IMR-90 (cell line): Measurements from ENCODE around the gene ZNF507. TPM values are rescaled to one million over a fixed set of nuclear protein-coding genes. Genes with fewer than 3 reads are reported as not detected.

Experiments
- ATAC-seq: fragments of 200-7000 bp; cut with Tn5 transposase; 2 replicates; pipeline ENCODE4 v1.9.1; 2020; ENCODE audit warnings: low read depth, mild to moderate bottlenecking, moderate library complexity
- BruUV-seq: library from RNA; stranded (reverse); fragments of 400-500 nt; replicated peaks from 2 replicates; lab custom pipeline; 2021; lab: Mats Ljungman, UMichigan
- CTCF ChIA-PET: fragments of 300-600 bp; formaldehyde crosslinking; extraction: SDS; loops from one replicate; lab custom pipeline; 2021; ENCODE audit warnings: antibody characterized with exemption; lab: Yijun Ruan, JAX
- POLR2A ChIA-PET: fragments of 300-600 bp; sonication (Branson Sonifier 250); formaldehyde crosslinking; loops from one replicate; lab custom pipeline; 2022; ENCODE audit warnings: antibody characterized with exemption; ENCODE audit not compliant: unreplicated experiment; lab: Charles Lee
- DNase-seq: peaks from one replicate; pipeline ENCODE4 v3.0.0; 2013
- H2AFZ ChIP-seq: replicated peaks from 2 replicates; pipeline ENCODE3; 2013; ENCODE audit warnings: low read length, mild to moderate bottlenecking; ENCODE audit not compliant: poor library complexity
- H2AK5ac ChIP-seq: 2 replicates; pipeline ENCODE4 v1.6.1; 2013; ENCODE audit warnings: low read depth, low read length, inconsistent platforms
- H2AK9ac ChIP-seq: replicated peaks from 2 replicates; pipeline ENCODE3; 2013; ENCODE audit warnings: mild to moderate bottlenecking, low read depth, low read length, moderate library complexity; ENCODE audit not compliant: poor library complexity
- H2BK120ac ChIP-seq: 2 replicates; pipeline ENCODE4 v1.6.1; 2013; ENCODE audit warnings: low read depth, low read length, inconsistent platforms
- H2BK15ac ChIP-seq: 3 replicates; pipeline ENCODE4 v1.6.1; 2013; ENCODE audit warnings: low read depth, low read length, inconsistent platforms
- H2BK20ac ChIP-seq: 2 replicates; pipeline ENCODE4 v1.6.1; 2013; ENCODE audit warnings: low read depth, mild to moderate bottlenecking, inconsistent platforms, low read length, moderate library complexity
- H2BK5ac ChIP-seq: 2 replicates; pipeline ENCODE4 v1.6.1; 2013; ENCODE audit warnings: mild to moderate bottlenecking, low read depth, low read length, inconsistent platforms; ENCODE audit not compliant: poor library complexity, severe bottlenecking
- H3K14ac ChIP-seq: replicated peaks from 2 replicates; pipeline ENCODE4 v1.6.1; 2013; ENCODE audit warnings: low read depth, low read length, inconsistent platforms
- H3K18ac ChIP-seq: 2 replicates; pipeline ENCODE4 v1.6.1; 2013; ENCODE audit warnings: low read depth, low read length, control low read depth
- H3K23ac ChIP-seq: 2 replicates; pipeline ENCODE4 v1.6.1; 2013; ENCODE audit warnings: low read depth, low read length, inconsistent platforms
- H3K27ac ChIP-seq: 2 replicates; pipeline ENCODE4 v1.5.1; 2013; ENCODE audit warnings: mild to moderate bottlenecking, control low read depth, low read length; ENCODE audit not compliant: insufficient read depth
- H3K27me3 ChIP-seq: 2 replicates; pipeline ENCODE4 v1.6.1; 2013; ENCODE audit warnings: low read length; ENCODE audit not compliant: control insufficient read depth, insufficient read depth
- H3K36me3 ChIP-seq: 2 replicates; pipeline ENCODE4 v1.6.1; 2013; ENCODE audit warnings: low read length, mixed read lengths; ENCODE audit not compliant: control insufficient read depth, insufficient read depth
- H3K4ac ChIP-seq: 2 replicates; pipeline ENCODE4 v1.6.1; 2013; ENCODE audit warnings: low read depth, low read length, inconsistent platforms
- H3K4me1 ChIP-seq: 2 replicates; pipeline ENCODE4 v1.6.1; 2013; ENCODE audit warnings: low read length, mixed read lengths; ENCODE audit not compliant: control insufficient read depth, insufficient read depth
- H3K4me2 ChIP-seq: 2 replicates; pipeline ENCODE4 v1.6.1; 2013; ENCODE audit warnings: low read depth, mild to moderate bottlenecking, control low read depth, low read length, moderate library complexity
- H3K4me3 ChIP-seq: 2 replicates; pipeline ENCODE4 v1.5.1; 2013; ENCODE audit warnings: low read depth, mild to moderate bottlenecking, control low read depth, low read length, moderate library complexity; ENCODE audit not compliant: insufficient read depth
- H3K56ac ChIP-seq: 2 replicates; pipeline ENCODE4 v1.6.1; 2013; ENCODE audit warnings: low read length, inconsistent platforms; ENCODE audit not compliant: insufficient read depth; ENCODE audit errors: extremely low read depth
- H3K79me1 ChIP-seq, 2 experiments: 2 replicates each; pipeline ENCODE4 v1.6.1; 2013; ENCODE audit warnings: low read length in 2 of 2, inconsistent platforms in 1 of 2, low read depth in 1 of 2
- H3K9ac ChIP-seq: 2 replicates; pipeline ENCODE4 v1.6.1; 2013; ENCODE audit warnings: low read depth, low read length, control low read depth
- H3K9me1 ChIP-seq: 2 replicates; pipeline ENCODE4 v1.6.1; 2013; ENCODE audit warnings: low read length, inconsistent platforms; ENCODE audit not compliant: insufficient read depth
- H3K9me3 ChIP-seq: 2 replicates; pipeline ENCODE4 v1.6.1; 2013; ENCODE audit warnings: low read length; ENCODE audit not compliant: control insufficient read depth, insufficient read depth
- H4K20me1 ChIP-seq: 2 replicates; pipeline ENCODE4 v1.6.1; 2013; ENCODE audit warnings: low read length, inconsistent platforms; ENCODE audit not compliant: insufficient read depth
- H4K5ac ChIP-seq: 2 replicates; pipeline ENCODE4 v1.6.1; 2013; ENCODE audit warnings: mild to moderate bottlenecking, low read depth, low read length, control low read depth
- H4K8ac ChIP-seq, 2 experiments: 2 replicates each; pipeline ENCODE4 v1.6.1; 2013; ENCODE audit warnings: low read depth in 2 of 2, low read length in 2 of 2, control low read depth in 1 of 2, inconsistent platforms in 1 of 2
- H4K91ac ChIP-seq: 2 replicates; pipeline ENCODE4 v1.6.1; 2013; ENCODE audit warnings: low read depth, low read length, inconsistent platforms; ENCODE audit not compliant: insufficient read depth
- MAFK ChIP-seq: IDR thresholded peaks from 2 replicates; pipeline ENCODE4 v1.6.1; 2012; ENCODE audit warnings: low read depth, low read length, improper control_type of control experiment
- SMC3 ChIP-seq: fragments of 150-350 bp; IDR thresholded peaks from 2 replicates; pipeline ENCODE4 v1.6.1; 2016; ENCODE audit warnings: low read depth, mild to moderate bottlenecking, antibody characterized with exemption, low read length, moderate library complexity
- WGBS, 2 experiments: methylation state at CpG; one replicate each; pipeline versions ENCODE4 v1.1.5 to v1.1.7; 2013; ENCODE audit warnings: missing lambda C conversion rate in 2 of 2; ENCODE audit not compliant: insufficient read length in 1 of 2; ENCODE audit errors: extremely low coverage in 2 of 2; 5-methylcytosine and 5-hydroxymethylcytosine counted together
- dilution Hi-C: fragments of 300-500 bp; cut with HindIII; formaldehyde crosslinking; loops from one replicate; pipeline ENCODE4 v1.14.3; 2018; ENCODE audit warnings: low sequenced_read_pairs; ENCODE audit not compliant: unreplicated experiment
- in situ Hi-C: fragments of 300-500 bp; cut with MboI; formaldehyde crosslinking; loops from 3 replicates; pipeline ENCODE4 v1.14.3; 2019; ENCODE audit warnings: low sequenced_read_pairs, inconsistent platforms, mixed read lengths
- intact Hi-C: fragments of 100-400 bp; cut with micrococcal nuclease; formaldehyde crosslinking; loops from 2 replicates; pipeline ENCODE4 v1.10.0; 2022
- polyA plus RNA-seq, 3 experiments: library from polyadenylated mRNA; depleted of rRNA; stranded (reverse); fragments of >200 nt; gene quantifications; 2 replicates each; pipeline ENCODE4 v1.2.3, GENCODE V29; 2012; ENCODE audit warnings: low replicate concordance in 1 of 3
- total RNA-seq: library from RNA; depleted of rRNA; stranded (reverse); fragments of >200 nt; gene quantifications from 2 replicates; pipeline ENCODE4 v1.2.3, GENCODE V29; 2012

ZNF507 gene
- total and polyA plus RNA-seq, 2 of the 4 experiments (the other 2 are of a cell fraction) = 9.6 to 19.9 TPM

- in situ Hi-C loops = no loop called here
- H3K4me3 ChIP-seq = no peak overlapping the region
- no TSS peak for BruUV-seq
Observed at GRCh38 chr19:32436692-32437091, 91.3 kb downstream of the ZNF507 start.

More at GRCh38 chr19:32436692-32437091, 91.3 kb downstream of the ZNF507 start:
- peak; percentile 94 for TF ChIP-seq MAFK
- TF ChIP-seq SMC3 = no peak
- Histone ChIP-seq H2BK5ac (no peak overlapping the region), H3K27me3 (no peaks in the 10 kb centered on the region), H3K23ac (no peak overlapping the region), H3K4me2 (no peak overlapping the region), H3K9me3 (no peaks in the 10 kb centered on the region), H2BK120ac (no peak overlapping the region), H2AK9ac (no peak overlapping the region), H4K8ac (no peak overlapping the region), H3K79me1 (peaks cover 6 to 7% of the 10 kb centered on the region in 2 experiments; a peak in 2 of 4 replicates), H3K4me1 (no peaks in the 10 kb centered on the region), H3K56ac (no peak overlapping the region), H4K91ac (no peak overlapping the region), H3K9ac (no peak overlapping the region), H3K27ac (no peak overlapping the region), H2AFZ (no peak overlapping the region), H3K9me1 (peaks cover 4% of the 10 kb centered on the region), H3K18ac (no peak overlapping the region), H4K20me1 (no peaks in the 10 kb centered on the region), H4K5ac (no peak overlapping the region), H3K4ac (no peak overlapping the region), H2BK20ac (no peak overlapping the region), H2BK15ac (no peak overlapping the region), H2AK5ac (no peak overlapping the region), H3K14ac (no peak overlapping the region), H3K36me3 (peaks cover 21% of the 10 kb centered on the region)
- dilution Hi-C loops (no loop called here), intact Hi-C loops (no loop called here)
- ChIA-PET POLR2A (interaction anchor here (0.7 kb wide), 1 partner anchor 16 kb away, joined by 6 read pairs; no protein-coding TSS in a partner anchor), CTCF (no interaction called here)
- DNase-seq (no peak), ATAC-seq (no peak)
- WGBS, 2 experiments = no CpG with 5 or more reads among the region's 6 CpGs
